ENCODE results near the gene GEMIN5. TPM values are rescaled to one million over a fixed set of nuclear protein-coding genes. Genes with fewer than 3 reads are reported as not detected.

The GEMIN5 gene
- total and polyA plus RNA-seq, 2 of the 13 experiments (the other 11 are each of a cell fraction or from before 2014, with no cell fraction given): 6.6 to 28.6 TPM

- TF ChIP-seq ARID5B (CRISPR knock-in tag; IDR thresholded peaks at IDR 0.05) (peak; percentile 58), ZNF557 (CRISPR knock-in tag; IDR thresholded peaks at IDR 0.05) (peak; percentile 85; the same call in 1 of the 2 replicates), THAP11 (CRISPR knock-in tag; IDR thresholded peaks at IDR 0.05) (peak; percentile 84), KDM2A (CRISPR knock-in tag; IDR thresholded peaks at IDR 0.05; ENCODE audit: borderline replicate concordance, low read depth) (peak; percentile 70), SRF (IDR thresholded peaks at IDR 0.05; ENCODE audit: low read depth, low read length) (no peak), ZNF138 (CRISPR knock-in tag; IDR thresholded peaks at IDR 0.05; ENCODE audit: low read depth) (0 out of 2 replicates have a peak, but pooled peaks have one; percentile 53), HNRNPLL (IDR thresholded peaks at IDR 0.05; ENCODE audit: low read depth, low read length, poor library complexity, severe bottlenecking) (peak; percentile 80), ZBTB40 (IDR thresholded peaks at IDR 0.05) (no peak), ZBTB40 (CRISPR knock-in tag; IDR thresholded peaks at IDR 0.05) (peak; percentile 75), SAP130 (CRISPR knock-in tag; IDR thresholded peaks at IDR 0.05; ENCODE audit: low read depth) (peak; percentile 74), DMTF1 (CRISPR knock-in tag; IDR thresholded peaks at IDR 0.05) (no peak), TEAD3 (CRISPR knock-in tag; optimal IDR thresholded peaks at IDR 0.05; ENCODE audit: borderline replicate concordance) (peak; percentile 57), ZNF740 (CRISPR knock-in tag; IDR thresholded peaks at IDR 0.05) (peak; percentile 85; the same call in 1 of the 2 replicates), PTBP1 (IDR thresholded peaks at IDR 0.05; ENCODE audit: low read depth, low read length, poor library complexity, severe bottlenecking) (no peak)
These were observed 79.6 kb downstream of the GEMIN5 start, which contains the start of gene CNOT8 (continued) for GRCh38 chr5:154858297-154858971.

Data from HepG2 (cell line).